Endothelial cell of umbilical vein (primary cell): Measurements from ENCODE around the gene JAZF1. TPM values are rescaled to one million over a fixed set of nuclear protein-coding genes. Genes with fewer than 3 reads are reported as not detected.
A peak's percentile ranks its signal among the peaks of the same experiment; 100 is the strongest.

ENCODE experiments used
- BruUV-seq: library from RNA; stranded (reverse); fragments of 400-500 nt; replicated peaks from 2 replicates; lab custom pipeline; 2021; lab: Mats Ljungman, UMichigan
- CTCF ChIA-PET: fragments of 300-600, 350-600 bp; sonication (Branson Sonifier 250); formaldehyde crosslinking; loops from one replicate; lab custom pipeline; 2021; ENCODE audit warnings: antibody characterized with exemption, inconsistent platforms; lab: Charles Lee
- POLR2A ChIA-PET: fragments of 300-600, 350-600 bp; sonication (Branson Sonifier 250); formaldehyde crosslinking; loops from one replicate; lab custom pipeline; 2021; ENCODE audit warnings: antibody characterized with exemption, inconsistent platforms; lab: Charles Lee
- DNase-seq: peaks from one replicate; pipeline ENCODE4 v3.0.0-alpha.2; 2011; ENCODE audit warnings: low read depth, low spot score
- FAIRE-seq: peaks from 2 replicates; lab custom pipeline; 2011; peaks lifted over from hg19 to GRCh38; lab: Jason Lieb, UNC
- H2AFZ ChIP-seq: 2 replicates; pipeline ENCODE4 v1.6.0; 2012; ENCODE audit warnings: low read depth, low read length, control low read depth, inconsistent platforms
- H3K27ac ChIP-seq: 2 replicates; pipeline ENCODE4 v1.5.1; 2011; ENCODE audit warnings: low read depth, mild to moderate bottlenecking, control low read depth, low read length, moderate library complexity; ENCODE audit not compliant: insufficient read depth
- H3K27me3 ChIP-seq, 2 experiments: 2 replicates each; pipeline versions ENCODE4 v1.6.0 to v1.6.1; 2011; ENCODE audit warnings: low read length in 2 of 2, mixed read lengths in 1 of 2; ENCODE audit not compliant: control insufficient read depth in 2 of 2, insufficient read depth in 2 of 2
- H3K36me3 ChIP-seq, 2 experiments: 2 replicates in 1 of 2; 3 replicates in 1 of 2; pipeline ENCODE4 v1.5.1; 2011; ENCODE audit warnings: low read length in 2 of 2, mild to moderate bottlenecking in 1 of 2, moderate library complexity in 1 of 2; ENCODE audit not compliant: control insufficient read depth in 2 of 2, insufficient read depth in 2 of 2; ENCODE audit errors: extremely low read depth in 1 of 2
- H3K4me1 ChIP-seq: 3 replicates; pipeline ENCODE4 v1.5.1; 2011; ENCODE audit warnings: mild to moderate bottlenecking, low read length; ENCODE audit not compliant: control insufficient read depth, insufficient read depth; ENCODE audit errors: extremely low read depth
- H3K4me2 ChIP-seq: 2 replicates; pipeline ENCODE4 v1.6.1; 2011; ENCODE audit warnings: low read length, control low read depth, mixed read lengths; ENCODE audit not compliant: insufficient read depth
- H3K4me3 ChIP-seq, 3 experiments: fragments of 200-600 bp in 1 of 3; sonication (generic), shearing (Covaris generic) in 1 of 3; replicated peaks in 1 of 3; 2 replicates each; pipeline ENCODE4 v1.5.1; 2011 to 2016; ENCODE audit warnings: control low read depth in 3 of 3, low read length in 3 of 3, mild to moderate bottlenecking in 2 of 3, inconsistent platforms in 1 of 3, low read depth in 1 of 3, moderate library complexity in 1 of 3; ENCODE audit not compliant: insufficient read depth in 1 of 3
- H3K79me2 ChIP-seq: 2 replicates; pipeline ENCODE4 v1.6.0; 2012; ENCODE audit warnings: low read length, inconsistent platforms; ENCODE audit not compliant: control insufficient read depth, insufficient read depth
- H3K9ac ChIP-seq: replicated peaks from 2 replicates; pipeline ENCODE3; 2011; ENCODE audit warnings: low read length, control low read depth; ENCODE audit not compliant: insufficient read depth; ENCODE audit errors: extremely low read depth
- H3K9me1 ChIP-seq: replicated peaks from 3 replicates; pipeline ENCODE4 v1.6.0; 2011; ENCODE audit warnings: mild to moderate bottlenecking, low read length; ENCODE audit not compliant: control insufficient read depth, insufficient read depth; ENCODE audit errors: extremely low read depth
- H3K9me3 ChIP-seq: replicated peaks from 2 replicates; pipeline ENCODE4 v1.5.1; 2012; ENCODE audit warnings: low read length, inconsistent platforms; ENCODE audit not compliant: control insufficient read depth, insufficient read depth
- H4K20me1 ChIP-seq: replicated peaks from 2 replicates; pipeline ENCODE3; 2011; ENCODE audit warnings: mild to moderate bottlenecking, low read length; ENCODE audit not compliant: control insufficient read depth, insufficient read depth; ENCODE audit errors: extremely low read depth
- CTCF ChIP-seq, 2 donors: IDR thresholded peaks; 1 replicate in 1 of 2; 2 replicates in 1 of 2; pipeline ENCODE4 v1.5.1; 2011; ENCODE audit warnings: low read length in 2 of 2, mild to moderate bottlenecking in 2 of 2, moderate library complexity in 2 of 2, control low read depth in 1 of 2, inconsistent platforms in 1 of 2, low read depth in 1 of 2; ENCODE audit not compliant: insufficient read depth in 1 of 2; ENCODE audit errors: extremely low read depth in 1 of 2
- EZH2 ChIP-seq: IDR thresholded peaks from 2 replicates; pipeline ENCODE4 v1.6.1; 2012; ENCODE audit warnings: borderline replicate concordance, low read depth, mild to moderate bottlenecking, moderate library complexity, low read length, inconsistent platforms; ENCODE audit not compliant: severe bottlenecking
- FOS ChIP-seq: IDR thresholded peaks from 2 replicates; pipeline ENCODE4 v1.6.1; 2011; ENCODE audit warnings: mild to moderate bottlenecking, low read length, moderate library complexity, borderline replicate concordance; ENCODE audit not compliant: insufficient read depth
- GATA2 ChIP-seq: IDR thresholded peaks from 2 replicates; pipeline ENCODE4 v1.7.0; 2011; ENCODE audit warnings: low read depth, mild to moderate bottlenecking, moderate library complexity, mixed read lengths, low read length; ENCODE audit not compliant: insufficient read length, insufficient read depth
- MYC ChIP-seq: IDR thresholded peaks from one replicate; pipeline ENCODE4 v1.6.1; 2011; ENCODE audit warnings: mild to moderate bottlenecking, low read depth, low read length
- POLR2A ChIP-seq: IDR thresholded peaks from 2 replicates; pipeline ENCODE4 v1.6.1; 2012; ENCODE audit warnings: low read depth, mild to moderate bottlenecking, control low read depth, low read length
- POLR2AphosphoS5 ChIP-seq: IDR thresholded peaks from 2 replicates; pipeline ENCODE4 v1.6.1; 2012; ENCODE audit warnings: low read depth, mild to moderate bottlenecking, control low read depth, low read length, moderate library complexity; ENCODE audit not compliant: insufficient read depth
- dilution Hi-C: fragments of 300-500 bp; cut with MboI; formaldehyde crosslinking; loops from one replicate; pipeline ENCODE4 v1.15.0; 2019; ENCODE audit warnings: low sequenced_read_pairs; ENCODE audit not compliant: extremely low pct_ligation_motif_present
- intact Hi-C: fragments of 100-400 bp; cut with micrococcal nuclease; formaldehyde crosslinking; loops from one replicate; pipeline ENCODE4 v1.10.0; 2022
- polyA plus RNA-seq, 4 experiments: library from polyadenylated mRNA; depleted of rRNA in 3 of 4; stranded (reverse) in 3 of 4; unstranded in 1 of 4; fragments of >200 nt; gene quantifications; 2 replicates each; pipeline versions ENCODE4 v1.2.1 to v1.2.3, GENCODE V29; 2011 to 2012; ENCODE audit warnings: missing spikeins in 1 of 4
- total RNA-seq: library from RNA; stranded (reverse); gene quantifications from 2 replicates; pipeline ENCODE4 v1.2.3, GENCODE V29; 2021

The JAZF1 gene
- total and polyA plus RNA-seq, 2 donors (not counting 3 experiments of a cell fraction or from before 2014, with no cell fraction given) = 2.5 to 16.9 TPM

DNA sequence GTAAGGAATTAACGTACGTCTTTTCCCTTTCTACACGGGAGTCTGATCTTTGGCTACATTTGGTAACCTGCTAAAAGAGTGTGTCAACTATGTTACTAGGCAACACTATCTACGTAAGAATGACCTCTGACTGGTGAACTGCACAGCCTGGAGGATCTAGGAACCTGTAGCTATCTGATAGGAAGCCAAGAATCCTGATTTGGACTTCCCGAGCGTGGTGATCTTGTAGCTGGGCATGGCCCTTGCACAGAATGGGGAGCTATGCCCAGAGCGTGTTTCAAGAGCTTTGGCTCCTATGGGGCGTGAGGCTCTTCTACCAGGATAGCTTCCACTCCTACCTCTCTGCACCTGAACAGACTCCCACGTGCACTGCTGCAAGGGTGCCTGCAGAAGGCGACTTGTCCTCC is 283.2 kb downstream of the JAZF1 start:
- no TSS peak for BruUV-seq
- Histone ChIP-seq H4K20me1 (no peaks in the 10 kb centered on the region), H3K9ac (no peak overlapping the region), H3K4me2 (no peak overlapping the region), H3K9me1 (no peaks in the 10 kb centered on the region), H3K36me3 (no peaks in the 10 kb centered on the region), H2AFZ (no peak overlapping the region), H3K27ac (no peak overlapping the region), H3K4me1 (peaks cover 10% of the 10 kb centered on the region), H3K27me3 (no peaks in the 10 kb centered on the region), H3K9me3 (no peaks in the 10 kb centered on the region), H3K4me3 (no peak overlapping the region), H3K79me2 (no peaks in the 10 kb centered on the region)
- dilution Hi-C loops (no loop called here), intact Hi-C loops (no loop called here)
- ChIA-PET CTCF (interaction anchor here (0.8 to 1.4 kb wide), 5 partner anchors 8 to 123 kb away, joined by 3 to 5 read pairs (median 3); no protein-coding TSS in a partner anchor), POLR2A (no interaction called here)
- DNase-seq (no peak), FAIRE-seq (peak; percentile 44)
- TF ChIP-seq CTCF (IDR thresholded peaks at IDR 0.05; ENCODE audit: extremely low read depth in 1 of 2, insufficient read depth in 1 of 2, low read depth in 1 of 2, low read length in 2 of 2) = no peak
- TF ChIP-seq EZH2 = no peak
- TF ChIP-seq FOS = no peak

DNA sequence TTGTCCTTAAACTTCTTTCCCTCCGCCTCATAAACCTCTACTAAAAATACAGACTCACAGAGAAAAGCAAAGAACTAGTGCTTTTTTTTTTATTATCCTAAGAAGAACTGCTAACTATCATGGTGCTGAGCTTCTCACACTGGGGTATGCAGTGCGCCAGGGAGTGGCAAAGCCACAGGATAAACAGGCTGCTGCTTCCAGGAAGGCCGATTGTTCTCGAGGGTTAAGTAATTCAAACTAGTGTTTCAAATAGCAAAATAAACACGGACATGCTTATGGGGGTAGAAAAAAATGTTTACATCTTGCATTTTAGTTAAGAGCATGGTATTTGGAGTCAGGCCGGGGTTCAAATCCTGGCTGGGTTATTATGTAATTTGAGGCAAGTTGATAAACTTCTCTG is 283.6 kb downstream of the JAZF1 start:
- CTCF ChIA-PET = interaction anchor here (0.8 to 1.5 kb wide), 6 partner anchors 8 to 200 kb away, joined by 3 to 5 read pairs (median 3); no protein-coding TSS in a partner anchor

More for the DNA sequence above, 283.6 kb downstream of the JAZF1 start:
- Histone ChIP-seq H3K79me2 (no peaks in the 10 kb centered on the region), H3K9ac (no peak overlapping the region), H4K20me1 (no peaks in the 10 kb centered on the region), H3K4me2 (no peak overlapping the region), H3K27ac (no peak overlapping the region), H3K4me1 (peaks cover 10% of the 10 kb centered on the region), H3K9me1 (no peaks in the 10 kb centered on the region), H3K4me3 (no peak overlapping the region), H3K9me3 (no peaks in the 10 kb centered on the region), H3K36me3 (no peaks in the 10 kb centered on the region), H2AFZ (no peak overlapping the region), H3K27me3 (no peaks in the 10 kb centered on the region)
- dilution Hi-C loops = no loop called here
- FAIRE-seq (no peak), DNase-seq (peak; percentile 66)
- POLR2A ChIA-PET = no interaction called here
- no peak for TF ChIP-seq POLR2AphosphoS5
- no peak for TF ChIP-seq MYC
- TF ChIP-seq POLR2A = no peak
- TF ChIP-seq EZH2 = no peak
- TF ChIP-seq GATA2 = no peak
- no peak for TF ChIP-seq CTCF (IDR thresholded peaks at IDR 0.05; ENCODE audit: extremely low read depth in 1 of 2, insufficient read depth in 1 of 2, low read depth in 1 of 2, low read length in 2 of 2)
- no TSS peak for BruUV-seq
- intact Hi-C loops = no loop called here
